ENCODE data around the gene FAR1. TPM values are rescaled to one million over a fixed set of nuclear protein-coding genes. Genes with fewer than 3 reads are reported as not detected.
"Not testable (repeated sequence)": the region's sequence is repeated elsewhere in the genome, so short reads cannot be mapped to it uniquely, and the experiment has no call there.

The FAR1 gene
- total RNA-seq, 1 donor from 2014 or later = 69.0 TPM

GRCh38 chr11:13745165-13745564, 76.7 kb downstream of the FAR1 start:
- no peak overlapping the region for H3K4me3 Mint-ChIP-seq
- no peaks in the 10 kb centered on the region for H3K9me3 Mint-ChIP-seq
- no peak for TF ChIP-seq CTCF (conservative IDR thresholded peaks at IDR 0.05)
- H3K27me3 Mint-ChIP-seq = peaks cover 5% of the 10 kb centered on the region
- H3K27ac Mint-ChIP-seq = no peak overlapping the region
- DNase-seq (ENCODE audit: extremely low spot score, unreplicated experiment) = no peak
- H3K36me3 Mint-ChIP-seq = no peaks in the 10 kb centered on the region
- H3K4me1 Mint-ChIP-seq (ENCODE audit: unreplicated experiment) = no peaks in the 10 kb centered on the region

GRCh38 chr11:13753316-13753715, 84.8 kb downstream of the FAR1 start:
- not testable (repeated sequence) for H3K4me1 Mint-ChIP-seq (ENCODE audit: unreplicated experiment); H3K9me3 Mint-ChIP-seq; H3K27ac Mint-ChIP-seq; H3K36me3 Mint-ChIP-seq; H3K4me3 Mint-ChIP-seq; H3K27me3 Mint-ChIP-seq; DNase-seq (ENCODE audit: extremely low spot score, unreplicated experiment)

- H3K4me3 Mint-ChIP-seq = no peak overlapping the region
- H3K27ac Mint-ChIP-seq = no peak overlapping the region
- H3K9me3 Mint-ChIP-seq = no peaks in the 10 kb centered on the region
Observed at GRCh38 chr11:13759050-13759449, 90.6 kb downstream of the FAR1 start.

GRCh38 chr11:13760115-13760514, 91.6 kb downstream of the FAR1 start:
- Mint-ChIP-seq H3K4me3 (no peak overlapping the region), H3K27ac (no peak overlapping the region)
- no peak for TF ChIP-seq CTCF (conservative IDR thresholded peaks at IDR 0.05)

More at GRCh38 chr11:13759050-13759449, 90.6 kb downstream of the FAR1 start:
- TF ChIP-seq CTCF (conservative IDR thresholded peaks at IDR 0.05) = no peak
- no peak for DNase-seq (ENCODE audit: extremely low spot score, unreplicated experiment)
- Mint-ChIP-seq H3K36me3 (no peaks in the 10 kb centered on the region), H3K27me3 (no peaks in the 10 kb centered on the region), H3K4me1 (ENCODE audit: unreplicated experiment) (no peaks in the 10 kb centered on the region)

GRCh38 chr11:13761250-13761649, 92.8 kb downstream of the FAR1 start:
- no peak for TF ChIP-seq CTCF (conservative IDR thresholded peaks at IDR 0.05)
- H3K27me3 Mint-ChIP-seq = no peaks in the 10 kb centered on the region
- no peaks in the 10 kb centered on the region for H3K9me3 Mint-ChIP-seq
- no peak for DNase-seq (ENCODE audit: extremely low spot score, unreplicated experiment)
- H3K4me3 Mint-ChIP-seq = no peak overlapping the region
- H3K27ac Mint-ChIP-seq = no peak overlapping the region
- no peaks in the 10 kb centered on the region for H3K36me3 Mint-ChIP-seq
- no peaks in the 10 kb centered on the region for H3K4me1 Mint-ChIP-seq (ENCODE audit: unreplicated experiment)

More at GRCh38 chr11:13760115-13760514, 91.6 kb downstream of the FAR1 start:
- no peak for DNase-seq (ENCODE audit: extremely low spot score, unreplicated experiment)
- Mint-ChIP-seq H3K36me3 (no peaks in the 10 kb centered on the region), H3K4me1 (ENCODE audit: unreplicated experiment) (no peaks in the 10 kb centered on the region), H3K27me3 (no peaks in the 10 kb centered on the region), H3K9me3 (no peaks in the 10 kb centered on the region)

GRCh38 chr11:13761716-13762115, 93.2 kb downstream of the FAR1 start:
- no peak for DNase-seq (ENCODE audit: extremely low spot score, unreplicated experiment)

More at GRCh38 chr11:13761716-13762115, 93.2 kb downstream of the FAR1 start:
- Mint-ChIP-seq H3K4me3 (no peak overlapping the region), H3K27me3 (no peaks in the 10 kb centered on the region), H3K36me3 (no peaks in the 10 kb centered on the region), H3K9me3 (no peaks in the 10 kb centered on the region), H3K4me1 (ENCODE audit: unreplicated experiment) (no peaks in the 10 kb centered on the region), H3K27ac (no peak overlapping the region)
- TF ChIP-seq CTCF (conservative IDR thresholded peaks at IDR 0.05) = no peak
